Liver (tissue), 9 donors: ENCODE measurements around the gene USF2. TPM values are rescaled to one million over a fixed set of nuclear protein-coding genes. Genes with fewer than 3 reads are reported as not detected.

ENCODE experiments used
- DNase-seq: peaks from one replicate; pipeline ENCODE4 v3.0.0-alpha.2; 2017; ENCODE audit warnings: low spot score
- H3K27ac ChIP-seq, 2 donors: one replicate each; pipeline ENCODE4 v1.7.0; 2013; ENCODE audit warnings: inconsistent platforms in 2 of 2, low read length in 2 of 2, control low read depth in 1 of 2, low read depth in 1 of 2, mild to moderate bottlenecking in 1 of 2
- H3K27me3 ChIP-seq, 4 donors: one replicate each; pipeline versions ENCODE4 v1.6.1 to v1.7.0; 2013; ENCODE audit warnings: low read length in 3 of 4, inconsistent platforms in 1 of 4, mild to moderate bottlenecking in 1 of 4, moderate library complexity in 1 of 4; ENCODE audit not compliant: control insufficient read depth in 4 of 4, insufficient read depth in 4 of 4
- H3K36me3 ChIP-seq, 4 donors: one replicate each; pipeline versions ENCODE4 v1.6.1 to v1.7.0; 2013; ENCODE audit warnings: low read length in 3 of 4, mild to moderate bottlenecking in 3 of 4, low read depth in 1 of 4, moderate library complexity in 1 of 4; ENCODE audit not compliant: control insufficient read depth in 4 of 4, insufficient read depth in 3 of 4
- H3K4me1 ChIP-seq, 4 donors: one replicate each; pipeline versions ENCODE4 v1.6.1 to v1.7.0; 2013; ENCODE audit warnings: low read length in 3 of 4, mild to moderate bottlenecking in 3 of 4, moderate library complexity in 1 of 4; ENCODE audit not compliant: control insufficient read depth in 4 of 4, insufficient read depth in 4 of 4
- H3K4me3 ChIP-seq, 3 donors: one replicate each; pipeline versions ENCODE4 v1.6.1 to v1.7.0; 2013; ENCODE audit warnings: low read length in 3 of 3, control low read depth in 1 of 3, low read depth in 1 of 3, mild to moderate bottlenecking in 1 of 3
- H3K9ac ChIP-seq, 2 donors: one replicate each; pipeline ENCODE4 v1.7.0; 2013; ENCODE audit warnings: low read length in 2 of 2, mild to moderate bottlenecking in 2 of 2, moderate library complexity in 2 of 2, control low read depth in 1 of 2, low read depth in 1 of 2
- H3K9me3 ChIP-seq, 4 donors: one replicate each; pipeline versions ENCODE4 v1.6.1 to v1.7.0; 2013; ENCODE audit warnings: low read length in 3 of 4; ENCODE audit not compliant: control insufficient read depth in 4 of 4
- EGR1 ChIP-seq, 2 donors: IDR thresholded peaks; 2 replicates each; pipeline ENCODE4 v1.6.1; 2016 to 2018; ENCODE audit warnings: antibody characterized with exemption in 2 of 2, low read depth in 2 of 2
- FOXA2 ChIP-seq: IDR thresholded peaks from 2 replicates; pipeline ENCODE4 v1.6.1; 2016; ENCODE audit warnings: antibody characterized with exemption
- JUND ChIP-seq, 2 donors: IDR thresholded peaks; 2 replicates each; pipeline ENCODE4 v1.6.1; 2016; ENCODE audit warnings: antibody characterized with exemption in 2 of 2
- NR2F2 ChIP-seq: IDR thresholded peaks from 2 replicates; pipeline ENCODE4 v1.6.1; 2016; ENCODE audit warnings: antibody characterized with exemption
- RAD21 ChIP-seq, 2 donors: IDR thresholded peaks; 2 replicates each; pipeline ENCODE4 v1.6.1; 2016; ENCODE audit warnings: antibody characterized with exemption in 2 of 2, mild to moderate bottlenecking in 2 of 2
- TAF1 ChIP-seq: conservative IDR thresholded peaks from 2 replicates; pipeline ENCODE4 v1.6.1; 2016; ENCODE audit warnings: antibody characterized with exemption, mild to moderate bottlenecking
- ZBTB33 ChIP-seq: IDR thresholded peaks from 2 replicates; pipeline ENCODE4 v1.6.1; 2016; ENCODE audit warnings: antibody characterized with exemption
- WGBS: extraction: QIAGEN DNeasy Blood & Tissue Kit; methylation state at CpG from one replicate; pipeline ENCODE4 v1.1.7; 2013; 5-methylcytosine and 5-hydroxymethylcytosine counted together
- polyA plus RNA-seq, 2 donors: library from polyadenylated mRNA; stranded (reverse) in 1 of 2; unstranded in 1 of 2; fragments of 200-250 nt in 1 of 2; fragments of >200 nt in 1 of 2; fragmentation: Nextera tagmentation in 1 of 2; extraction: Ambion mirVana in 1 of 2; gene quantifications; one replicate each; pipeline versions ENCODE4 v1.2.1 to v1.2.3, GENCODE V29; 2013 to 2015
- total RNA-seq, 2 donors: library from RNA; depleted of rRNA; stranded (reverse); fragments of >200 nt; gene quantifications; one replicate each; pipeline ENCODE4 v1.2.3, GENCODE V29; 2014
- TF ChIP-seq, protein P1 (sequence below): fragments of 150-350 bp; IDR thresholded peaks from 2 replicates; pipeline ENCODE4 v1.5.1; 2017; ENCODE audit warnings: improper control_type of control experiment, low read depth, low read length; ENCODE audit not compliant: missing input control
- TF ChIP-seq, protein P2 (sequence below): IDR thresholded peaks from 2 replicates; pipeline ENCODE4 v1.6.1; 2016; ENCODE audit warnings: antibody characterized with exemption
- TF ChIP-seq, protein P3 (sequence below): IDR thresholded peaks from 2 replicates; pipeline ENCODE4 v1.6.1; 2016; ENCODE audit warnings: antibody characterized with exemption, mild to moderate bottlenecking
- donor health status: healthy.
- donor health status: healthy.
- donor health status: healthy.
- donor health status: healthy.
- donor health status: healthy.

Gene USF2
- total and polyA plus RNA-seq, 4 donors: 22.8 to 85.9 (median 55.9) TPM

DNA sequence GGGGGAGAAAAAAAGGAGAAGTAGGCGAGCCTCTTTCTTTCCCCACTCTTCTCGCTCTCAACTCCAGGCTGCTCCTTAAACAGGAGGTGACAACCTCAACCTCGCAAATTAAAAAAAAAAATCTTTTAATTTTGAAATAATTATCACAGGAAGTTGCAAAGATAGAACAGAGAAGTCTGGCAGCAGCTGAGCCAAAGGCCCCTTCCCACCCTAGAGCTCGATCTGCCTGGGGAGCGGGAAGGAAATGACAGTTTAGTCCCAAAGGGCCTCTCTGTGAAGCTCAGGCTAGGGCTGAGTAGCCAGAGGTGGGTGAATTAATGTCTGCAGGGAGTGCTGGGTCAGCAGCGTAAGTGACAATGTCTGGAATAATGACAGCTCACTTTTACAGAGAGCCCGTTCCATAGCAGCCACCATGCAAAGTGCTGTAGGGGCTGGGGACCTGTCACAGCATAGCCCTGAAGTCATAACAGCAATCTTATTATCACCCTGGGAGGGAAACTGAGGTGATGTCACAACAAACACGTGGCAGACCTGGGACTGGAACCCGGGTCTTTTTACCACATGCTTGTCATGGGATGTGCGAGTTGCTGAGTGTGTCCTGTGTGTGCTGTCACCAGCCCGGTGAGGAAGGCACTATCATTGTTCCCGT is 51.4 kb downstream of the USF2 start:
- H3K36me3 ChIP-seq: no peaks in the 10 kb centered on the region
- WGBS: 74% methylated on average over 12 of the region's 12 CpGs

DNA sequence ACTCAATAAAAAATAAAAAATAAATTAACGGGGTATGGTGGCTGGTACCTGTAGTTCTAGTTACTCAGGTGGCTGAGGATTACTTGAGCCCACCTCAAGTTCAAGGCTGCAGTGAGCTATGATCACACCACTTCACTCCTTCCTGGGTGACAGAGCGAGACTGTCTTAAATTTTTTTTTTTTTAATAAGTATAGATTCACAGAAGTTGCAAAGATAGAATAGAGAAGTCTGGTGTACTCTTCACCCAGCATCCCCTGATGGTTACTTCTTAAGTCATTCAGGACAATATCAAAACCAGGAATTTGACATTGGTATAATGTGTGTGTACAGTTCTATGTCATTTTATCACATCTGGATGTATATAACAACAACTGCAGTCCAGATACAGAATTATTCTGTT is 52.5 kb downstream of the USF2 start:
- no peaks in the 10 kb centered on the region for H3K9me3 ChIP-seq
- TF ChIP-seq RAD21 (IDR thresholded peaks at IDR 0.05) (no peak), EGR1 (IDR thresholded peaks at IDR 0.05; ENCODE audit: low read depth in 2 of 2) (no peak), TAF1 (no peak), NR2F2 (no peak)
- no peak overlapping the region for H3K9ac ChIP-seq
- H3K4me1 ChIP-seq: peaks cover 0 to 2% (median 0%) of the 10 kb centered on the region in 4 donors
- H3K4me3 ChIP-seq: no peak overlapping the region
- no peak for DNase-seq
- 93% methylated on average over 2 of the region's 2 CpGs for WGBS
- H3K36me3 ChIP-seq: no peaks in the 10 kb centered on the region
- no peaks in the 10 kb centered on the region for H3K27me3 ChIP-seq
- H3K27ac ChIP-seq: no peak overlapping the region

More for the DNA sequence above, 51.4 kb downstream of the USF2 start:
- Histone ChIP-seq H3K4me3 (no peak overlapping the region), H3K4me1 (peaks cover 0 to 2% (median 0%) of the 10 kb centered on the region in 4 donors), H3K27ac (no peak overlapping the region), H3K9ac (no peak overlapping the region), H3K27me3 (no peaks in the 10 kb centered on the region), H3K9me3 (no peaks in the 10 kb centered on the region)
- DNase-seq: no peak
- TF ChIP-seq JUND (IDR thresholded peaks at IDR 0.05): no peak
- TF ChIP-seq, protein P1, sequence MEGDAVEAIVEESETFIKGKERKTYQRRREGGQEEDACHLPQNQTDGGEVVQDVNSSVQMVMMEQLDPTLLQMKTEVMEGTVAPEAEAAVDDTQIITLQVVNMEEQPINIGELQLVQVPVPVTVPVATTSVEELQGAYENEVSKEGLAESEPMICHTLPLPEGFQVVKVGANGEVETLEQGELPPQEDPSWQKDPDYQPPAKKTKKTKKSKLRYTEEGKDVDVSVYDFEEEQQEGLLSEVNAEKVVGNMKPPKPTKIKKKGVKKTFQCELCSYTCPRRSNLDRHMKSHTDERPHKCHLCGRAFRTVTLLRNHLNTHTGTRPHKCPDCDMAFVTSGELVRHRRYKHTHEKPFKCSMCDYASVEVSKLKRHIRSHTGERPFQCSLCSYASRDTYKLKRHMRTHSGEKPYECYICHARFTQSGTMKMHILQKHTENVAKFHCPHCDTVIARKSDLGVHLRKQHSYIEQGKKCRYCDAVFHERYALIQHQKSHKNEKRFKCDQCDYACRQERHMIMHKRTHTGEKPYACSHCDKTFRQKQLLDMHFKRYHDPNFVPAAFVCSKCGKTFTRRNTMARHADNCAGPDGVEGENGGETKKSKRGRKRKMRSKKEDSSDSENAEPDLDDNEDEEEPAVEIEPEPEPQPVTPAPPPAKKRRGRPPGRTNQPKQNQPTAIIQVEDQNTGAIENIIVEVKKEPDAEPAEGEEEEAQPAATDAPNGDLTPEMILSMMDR: no peak

DNA sequence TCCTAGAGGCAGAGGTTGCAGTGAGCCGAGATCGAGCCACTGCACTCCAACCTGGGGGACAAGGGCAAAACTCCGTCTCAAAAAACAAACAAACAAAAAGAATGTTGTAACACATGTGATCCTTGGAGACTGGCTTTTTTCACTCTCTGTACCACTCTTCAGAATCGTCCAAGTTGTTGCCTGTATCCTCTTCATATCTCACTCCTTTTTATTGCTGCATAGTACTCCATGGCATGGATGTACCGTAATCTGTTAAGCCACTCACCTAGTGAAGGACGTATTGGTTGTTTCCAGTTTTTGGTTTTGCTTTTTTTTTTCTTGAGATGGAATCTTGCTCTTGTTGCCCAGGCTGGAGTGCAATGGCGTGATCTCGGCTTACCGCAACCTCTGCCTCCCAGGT is 53.3 kb downstream of the USF2 start:
- Histone ChIP-seq H3K27ac (no peak overlapping the region), H3K9ac (no peak overlapping the region), H3K36me3 (no peaks in the 10 kb centered on the region), H3K9me3 (no peaks in the 10 kb centered on the region), H3K4me3 (no peak overlapping the region), H3K4me1 (no peaks in the 10 kb centered on the region), H3K27me3 (no peaks in the 10 kb centered on the region)
- no peak for DNase-seq
- TF ChIP-seq RAD21 (IDR thresholded peaks at IDR 0.05) (no peak), ZBTB33 (no peak), NR2F2 (no peak), FOXA2 (no peak)
- TF ChIP-seq, protein P2, sequence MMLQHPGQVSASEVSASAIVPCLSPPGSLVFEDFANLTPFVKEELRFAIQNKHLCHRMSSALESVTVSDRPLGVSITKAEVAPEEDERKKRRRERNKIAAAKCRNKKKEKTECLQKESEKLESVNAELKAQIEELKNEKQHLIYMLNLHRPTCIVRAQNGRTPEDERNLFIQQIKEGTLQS: no peak
- TF ChIP-seq, protein P3, sequence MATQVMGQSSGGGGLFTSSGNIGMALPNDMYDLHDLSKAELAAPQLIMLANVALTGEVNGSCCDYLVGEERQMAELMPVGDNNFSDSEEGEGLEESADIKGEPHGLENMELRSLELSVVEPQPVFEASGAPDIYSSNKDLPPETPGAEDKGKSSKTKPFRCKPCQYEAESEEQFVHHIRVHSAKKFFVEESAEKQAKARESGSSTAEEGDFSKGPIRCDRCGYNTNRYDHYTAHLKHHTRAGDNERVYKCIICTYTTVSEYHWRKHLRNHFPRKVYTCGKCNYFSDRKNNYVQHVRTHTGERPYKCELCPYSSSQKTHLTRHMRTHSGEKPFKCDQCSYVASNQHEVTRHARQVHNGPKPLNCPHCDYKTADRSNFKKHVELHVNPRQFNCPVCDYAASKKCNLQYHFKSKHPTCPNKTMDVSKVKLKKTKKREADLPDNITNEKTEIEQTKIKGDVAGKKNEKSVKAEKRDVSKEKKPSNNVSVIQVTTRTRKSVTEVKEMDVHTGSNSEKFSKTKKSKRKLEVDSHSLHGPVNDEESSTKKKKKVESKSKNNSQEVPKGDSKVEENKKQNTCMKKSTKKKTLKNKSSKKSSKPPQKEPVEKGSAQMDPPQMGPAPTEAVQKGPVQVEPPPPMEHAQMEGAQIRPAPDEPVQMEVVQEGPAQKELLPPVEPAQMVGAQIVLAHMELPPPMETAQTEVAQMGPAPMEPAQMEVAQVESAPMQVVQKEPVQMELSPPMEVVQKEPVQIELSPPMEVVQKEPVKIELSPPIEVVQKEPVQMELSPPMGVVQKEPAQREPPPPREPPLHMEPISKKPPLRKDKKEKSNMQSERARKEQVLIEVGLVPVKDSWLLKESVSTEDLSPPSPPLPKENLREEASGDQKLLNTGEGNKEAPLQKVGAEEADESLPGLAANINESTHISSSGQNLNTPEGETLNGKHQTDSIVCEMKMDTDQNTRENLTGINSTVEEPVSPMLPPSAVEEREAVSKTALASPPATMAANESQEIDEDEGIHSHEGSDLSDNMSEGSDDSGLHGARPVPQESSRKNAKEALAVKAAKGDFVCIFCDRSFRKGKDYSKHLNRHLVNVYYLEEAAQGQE: no peak
- 77% methylated on average over 9 of the region's 9 CpGs for WGBS
